ENCODE data around the gene ATF7IP2. TPM values are rescaled to one million over a fixed set of nuclear protein-coding genes. Genes with fewer than 3 reads are reported as not detected.
A peak's percentile ranks its signal among the peaks of the same experiment; 100 is the strongest.
"Not testable (repeated sequence)": the region's sequence is repeated elsewhere in the genome, so short reads cannot be mapped to it uniquely, and the experiment has no call there.

The ATF7IP2 gene
- total and polyA plus RNA-seq, 10 of the 15 experiments (the other 5 are each of a cell fraction or from before 2014, with no cell fraction given) = 24.6 to 82.1 (median 51.9) TPM

DNA sequence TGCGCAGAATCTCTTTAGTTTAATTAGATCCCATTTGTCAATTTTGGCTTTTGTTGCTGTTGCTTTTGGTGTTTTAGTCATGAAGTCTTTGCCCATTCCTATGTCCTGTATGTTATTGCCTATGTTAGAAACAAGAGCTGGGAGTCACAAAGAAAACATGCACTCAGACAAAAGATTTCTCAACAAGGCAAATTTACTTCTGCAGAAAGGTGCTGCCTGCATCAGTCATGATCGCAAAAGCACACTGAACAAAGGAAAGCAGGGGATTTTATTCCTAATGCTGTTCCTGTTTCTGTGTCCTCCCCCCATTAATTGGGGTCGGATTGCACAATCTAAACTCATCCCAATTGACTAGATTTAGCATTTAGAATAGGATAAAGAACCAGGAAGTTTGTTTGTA, 55.9 kb downstream of the ATF7IP2 start:
- ChIA-PET CTCF (no interaction called here), POLR2A (no interaction called here), RAD21 (ENCODE audit: unreplicated experiment) (no interaction called here), SMC1A (ENCODE audit: uncharacterized antibody, unreplicated experiment) (no interaction called here)
- intact Hi-C loops (cut with micrococcal nuclease; ENCODE audit: unreplicated experiment) (no loop called here), in situ Hi-C loops (cut with MboI) (no loop called here)
- Histone ChIP-seq H3K79me2 (ENCODE audit: control insufficient read depth, insufficient read depth, low read length) (no peaks in the 10 kb centered on the region), H3K9ac (ENCODE audit: control insufficient read depth, insufficient read depth, low read length) (no peak overlapping the region), H2AFZ (ENCODE audit: control insufficient read depth, low read depth, low read length) (no peak overlapping the region), H3K36me3 (ENCODE audit: control insufficient read depth in 2 of 2, insufficient read depth in 2 of 2, low read length in 1 of 2) (peaks cover 0 to 25% of the 10 kb centered on the region in 2 experiments), H3K4me2 (ENCODE audit: control insufficient read depth, insufficient read depth) (no peak overlapping the region), H3K4me1 (ENCODE audit: control insufficient read depth, insufficient read depth, low read length) (no peaks in the 10 kb centered on the region), H3K27me3 (replicated peaks in 1 of 2; ENCODE audit: control insufficient read depth in 2 of 2, insufficient read depth in 2 of 2, low read length in 1 of 2) (no peaks in the 10 kb centered on the region), H3K9me3 (replicated peaks; ENCODE audit: control insufficient read depth, insufficient read depth, low read length) (peaks cover 12% of the 10 kb centered on the region), H4K20me1 (ENCODE audit: control insufficient read depth, insufficient read depth) (no peaks in the 10 kb centered on the region), H3K27ac (ENCODE audit: control insufficient read depth, insufficient read depth) (no peak overlapping the region), H3K4me3 (no peak overlapping the region)
- 98% methylated on average over 3 of the region's 3 CpGs for WGBS (ENCODE audit: insufficient coverage, insufficient replicate concordance, low lambda C conversion rate, missing lambda C conversion rate)
- no TSS peak for BruUV-seq (replicated peaks)
- DNase-seq (ENCODE audit: low read depth, low spot score) = no peak
- no peak for FAIRE-seq
- TF ChIP-seq CBFB (IDR thresholded peaks at IDR 0.05; ENCODE audit: low read depth) = no peak
- peak; percentile 92; the same call in 1 of the 2 replicates for TF ChIP-seq CBX5 (IDR thresholded peaks at IDR 0.05; ENCODE audit: low read depth)
- ATAC-seq = no peak

DNA sequence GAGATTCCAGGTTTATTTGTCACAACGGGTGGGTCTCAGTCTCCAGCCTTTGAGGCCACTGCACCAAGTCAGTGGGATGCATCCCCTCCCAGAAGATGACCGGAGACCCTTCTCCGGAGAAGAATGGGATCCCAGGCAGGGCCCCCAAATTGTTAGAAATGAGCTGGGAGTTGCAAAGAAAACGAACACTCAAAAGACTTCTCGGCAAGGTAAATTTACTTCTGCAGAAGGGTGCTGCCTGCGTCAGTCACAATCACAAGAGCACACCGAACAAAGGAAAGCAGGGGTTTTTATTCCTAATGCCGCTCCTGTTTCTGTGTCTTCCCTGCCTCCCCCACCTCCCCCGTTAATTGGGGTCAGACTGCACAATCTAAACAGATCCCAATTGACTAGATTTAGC, 61.4 kb downstream of the ATF7IP2 start:
- over 99% methylated on average over 9 of the region's 9 CpGs for WGBS (ENCODE audit: insufficient coverage, insufficient replicate concordance, low lambda C conversion rate, missing lambda C conversion rate)
- TF ChIP-seq, protein P1, sequence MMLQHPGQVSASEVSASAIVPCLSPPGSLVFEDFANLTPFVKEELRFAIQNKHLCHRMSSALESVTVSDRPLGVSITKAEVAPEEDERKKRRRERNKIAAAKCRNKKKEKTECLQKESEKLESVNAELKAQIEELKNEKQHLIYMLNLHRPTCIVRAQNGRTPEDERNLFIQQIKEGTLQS (IDR thresholded peaks at IDR 0.05; ENCODE audit: borderline replicate concordance, extremely low read depth, low read depth, low read length) = no peak
- TF ChIP-seq FOXK2 (IDR thresholded peaks at IDR 0.05) = no peak
- peak; percentile 98 for TF ChIP-seq CBX5 (IDR thresholded peaks at IDR 0.05; ENCODE audit: low read depth)
- TF ChIP-seq NR2C1 (IDR thresholded peaks at IDR 0.05) = no peak
- TF ChIP-seq KLF5 (IDR thresholded peaks at IDR 0.05; ENCODE audit: partially characterized antibody) = peak; percentile 82
- Histone ChIP-seq H3K9me3 (replicated peaks; ENCODE audit: control insufficient read depth, insufficient read depth, low read length) (peaks cover 17% of the 10 kb centered on the region), H3K4me2 (ENCODE audit: control insufficient read depth, insufficient read depth) (no peak overlapping the region), H3K27me3 (replicated peaks in 1 of 2; ENCODE audit: control insufficient read depth in 2 of 2, insufficient read depth in 2 of 2, low read length in 1 of 2) (no peaks in the 10 kb centered on the region), H2AFZ (ENCODE audit: control insufficient read depth, low read depth, low read length) (no peak overlapping the region), H3K79me2 (ENCODE audit: control insufficient read depth, insufficient read depth, low read length) (no peaks in the 10 kb centered on the region), H3K9ac (ENCODE audit: control insufficient read depth, insufficient read depth, low read length) (no peak overlapping the region), H3K4me1 (ENCODE audit: control insufficient read depth, insufficient read depth, low read length) (no peaks in the 10 kb centered on the region), H4K20me1 (ENCODE audit: control insufficient read depth, insufficient read depth) (no peaks in the 10 kb centered on the region), H3K27ac (ENCODE audit: control insufficient read depth, insufficient read depth) (no peak overlapping the region), H3K36me3 (ENCODE audit: control insufficient read depth in 2 of 2, insufficient read depth in 2 of 2, low read length in 1 of 2) (peaks cover 0 to 27% of the 10 kb centered on the region in 2 experiments), H3K4me3 (no peak overlapping the region)
- POLR2A ChIA-PET = no interaction called here
- intact Hi-C loops (cut with micrococcal nuclease; ENCODE audit: unreplicated experiment) = no loop called here
- DNase-seq (ENCODE audit: low read depth, low spot score) (no peak), FAIRE-seq (no peak), ATAC-seq (no peak)
- RAD21 ChIA-PET (ENCODE audit: unreplicated experiment) = no interaction called here
- CTCF ChIA-PET = no interaction called here
- BruUV-seq (replicated peaks) = no TSS peak
- in situ Hi-C loops (cut with MboI) = no loop called here
- SMC1A ChIA-PET (ENCODE audit: uncharacterized antibody, unreplicated experiment) = no interaction called here

DNA sequence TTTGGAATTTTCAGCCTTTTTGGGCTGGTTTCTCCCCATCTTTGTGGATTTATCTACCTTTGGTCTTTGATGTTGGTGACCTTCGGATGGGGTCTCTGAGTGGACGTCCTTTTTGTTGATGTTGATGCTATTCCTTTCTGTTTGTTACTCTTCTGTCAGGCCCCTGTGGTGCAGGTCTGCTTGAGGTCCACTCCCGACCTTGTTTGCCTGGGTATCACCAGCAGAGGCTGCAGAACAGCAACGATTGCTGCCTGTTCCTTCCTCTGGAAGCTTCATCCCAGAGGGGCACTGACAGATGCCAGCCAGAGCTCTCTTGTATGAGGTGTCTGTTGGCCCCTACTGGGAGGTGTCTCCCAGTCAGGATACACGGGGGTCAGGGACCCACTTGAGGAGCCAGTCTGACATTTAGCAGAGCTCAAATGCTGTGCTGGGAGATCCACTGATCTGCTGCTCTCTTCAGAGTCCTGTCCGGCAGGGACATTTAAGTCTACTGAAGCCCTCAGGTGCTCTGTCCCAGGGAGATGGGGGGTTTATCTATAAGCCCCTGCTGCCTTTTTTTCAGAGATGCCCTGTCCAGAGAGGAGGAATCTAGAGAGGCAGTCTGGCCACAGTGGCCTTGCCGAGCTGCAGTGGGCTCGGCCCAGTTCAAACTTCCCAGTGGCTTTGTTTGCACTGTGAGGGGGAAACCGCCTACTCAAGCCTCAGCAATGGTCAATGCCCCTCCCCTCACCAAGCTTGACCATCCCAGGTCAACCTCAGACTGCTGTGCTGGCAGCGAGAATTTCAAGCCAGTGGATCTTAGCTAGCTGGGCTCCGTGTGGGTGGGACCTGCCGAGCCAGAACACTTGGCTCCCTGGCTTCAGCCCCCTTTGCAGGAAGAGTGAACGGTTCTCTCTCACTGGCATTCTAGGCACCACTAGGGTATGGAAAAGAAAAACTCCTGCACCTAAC, 66.6 kb downstream of the ATF7IP2 start:
- POLR2A ChIA-PET; intact Hi-C loops (cut with micrococcal nuclease; ENCODE audit: unreplicated experiment); H3K4me3 ChIP-seq; RAD21 ChIA-PET (ENCODE audit: unreplicated experiment); DNase-seq (ENCODE audit: low read depth, low spot score); H3K27ac ChIP-seq (ENCODE audit: control insufficient read depth, insufficient read depth); FAIRE-seq; H3K9ac ChIP-seq (ENCODE audit: control insufficient read depth, insufficient read depth, low read length); BruUV-seq (replicated peaks); H2AFZ ChIP-seq (ENCODE audit: control insufficient read depth, low read depth, low read length); H3K4me2 ChIP-seq (ENCODE audit: control insufficient read depth, insufficient read depth); H4K20me1 ChIP-seq (ENCODE audit: control insufficient read depth, insufficient read depth); ATAC-seq; H3K79me2 ChIP-seq (ENCODE audit: control insufficient read depth, insufficient read depth, low read length); in situ Hi-C loops (cut with MboI); H3K9me3 ChIP-seq (replicated peaks; ENCODE audit: control insufficient read depth, insufficient read depth, low read length); H3K4me1 ChIP-seq (ENCODE audit: control insufficient read depth, insufficient read depth, low read length); H3K36me3 ChIP-seq (ENCODE audit: control insufficient read depth in 2 of 2, insufficient read depth in 2 of 2, low read length in 1 of 2); H3K27me3 ChIP-seq (replicated peaks in 1 of 2; ENCODE audit: control insufficient read depth in 2 of 2, insufficient read depth in 2 of 2, low read length in 1 of 2): not testable (repeated sequence)
- WGBS (ENCODE audit: insufficient coverage, insufficient replicate concordance, low lambda C conversion rate, missing lambda C conversion rate) = 91% methylated on average over 13 of the region's 13 CpGs
- ChIA-PET SMC1A (ENCODE audit: uncharacterized antibody, unreplicated experiment) (interaction anchor here (1.5 kb wide), 1 partner anchor 10 kb away, joined by 3 read pairs; no protein-coding TSS in a partner anchor), CTCF (interaction anchor here (0.6 to 0.9 kb wide), 3 partner anchors 49 to 198 kb away, joined by 3 to 4 read pairs (median 3); no protein-coding TSS in a partner anchor)

Measured in GM12878 (cell line).